Gastroesophageal sphincter (tissue), 4 donors: ENCODE data around the gene CADPS2. TPM values are rescaled to one million over a fixed set of nuclear protein-coding genes. Genes with fewer than 3 reads are reported as not detected.
"Not testable (repeated sequence)": the region's sequence is repeated elsewhere in the genome, so short reads cannot be mapped to it uniquely, and the experiment has no call there.

Experiments
- ATAC-seq: fragments of 150-250 bp; one replicate; pipeline ENCODE4 v1.9.1; 2016; ENCODE audit warnings: mild to moderate bottlenecking, moderate library complexity
- H3K27ac ChIP-seq, 4 donors: fragments of 200-600 bp; sonication (generic) in 3 of 4; 1 replicate in 3 of 4; 2 replicates in 1 of 4; pipeline ENCODE4 v1.5.1; 2016 to 2019
- H3K27me3 ChIP-seq: fragments of 200-600 bp; sonication (generic); one replicate; pipeline ENCODE4 v1.5.1; 2019
- H3K36me3 ChIP-seq, 2 donors: fragments of 200-600 bp; sonication (generic); one replicate each; pipeline ENCODE4 v1.5.1; 2019; ENCODE audit warnings: control low read depth in 1 of 2
- H3K4me1 ChIP-seq, 3 donors: fragments of 200-600 bp; sonication (generic); 1 replicate in 2 of 3; 2 replicates in 1 of 3; pipeline ENCODE4 v1.5.1; 2016 to 2019; ENCODE audit warnings: control low read depth in 2 of 3
- H3K4me3 ChIP-seq, 2 donors: fragments of 200-600 bp; sonication (generic); one replicate each; pipeline ENCODE4 v1.5.1; 2019; ENCODE audit warnings: mild to moderate bottlenecking in 1 of 2, moderate library complexity in 1 of 2
- H3K9me3 ChIP-seq, 3 donors: fragments of 200-600 bp; sonication (generic); one replicate each; pipeline ENCODE4 v1.5.1; 2017 to 2019; ENCODE audit warnings: control low read depth in 2 of 3
- EP300 ChIP-seq: sonication (generic); formaldehyde crosslinking; IDR thresholded peaks from one replicate; pipeline ENCODE4 v1.6.1; 2017; ENCODE audit warnings: antibody characterized with exemption, mild to moderate bottlenecking
- POLR2A ChIP-seq, 2 donors: fragments of 450-650 bp; IDR thresholded peaks; one replicate each; pipeline ENCODE4 v1.6.1; 2017; ENCODE audit warnings: antibody characterized with exemption in 2 of 2, mild to moderate bottlenecking in 2 of 2, moderate library complexity in 1 of 2
- POLR2AphosphoS5 ChIP-seq: sonication (generic); formaldehyde crosslinking; IDR thresholded peaks from one replicate; pipeline ENCODE4 v1.6.1; 2017; ENCODE audit warnings: antibody characterized with exemption
- WGBS, 2 donors: methylation state at CpG; one replicate each; pipeline ENCODE4 v1.1.5; 2018; ENCODE audit warnings: low coverage in 1 of 2; 5-methylcytosine and 5-hydroxymethylcytosine counted together
- total RNA-seq, 4 donors: library from RNA; depleted of rRNA; stranded (reverse); fragments of >200 nt; gene quantifications; one replicate each; pipeline ENCODE4 v1.1.0, GENCODE V29; 2016
- TF ChIP-seq, protein P1 (sequence below), 4 experiments: fragments of 200-600 bp in 2 of 4; fragments of 450-650 bp in 2 of 4; sonication (generic) in 1 of 4; IDR thresholded peaks; one replicate each; pipeline ENCODE4 v1.5.1; 2017 to 2019; ENCODE audit warnings: antibody characterized with exemption in 4 of 4, mild to moderate bottlenecking in 2 of 4, moderate library complexity in 2 of 4

The CADPS2 gene
- total RNA-seq, 4 donors from 2014 or later = 20.3 to 205 (median 138) TPM

DNA sequence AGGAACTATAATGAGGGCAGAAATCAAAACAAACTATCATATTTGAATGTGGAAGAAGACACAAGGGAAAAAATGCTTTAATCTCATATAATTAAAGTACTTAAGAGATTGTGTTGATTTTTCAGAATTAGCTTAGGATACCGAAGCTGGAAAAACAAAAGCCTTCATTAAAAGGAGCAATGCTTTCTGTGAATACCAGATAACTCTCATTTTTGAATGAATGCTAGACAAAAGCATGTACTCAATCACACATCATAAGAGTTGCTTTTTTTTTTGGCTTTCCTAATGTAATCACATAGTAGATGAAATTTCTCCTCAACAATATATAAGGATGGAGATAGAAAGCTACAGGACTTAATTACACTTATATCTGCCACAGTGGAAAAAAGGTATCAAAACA is 43.3 kb downstream of the CADPS2 start:
- Histone ChIP-seq H3K27ac (no peak overlapping the region), H3K27me3 (no peaks in the 10 kb centered on the region), H3K4me1 (no peaks in the 10 kb centered on the region), H3K36me3 (no peaks in the 10 kb centered on the region), H3K9me3 (no peaks in the 10 kb centered on the region), H3K4me3 (no peak overlapping the region)
- no peak for ATAC-seq
- TF ChIP-seq, protein P1, sequence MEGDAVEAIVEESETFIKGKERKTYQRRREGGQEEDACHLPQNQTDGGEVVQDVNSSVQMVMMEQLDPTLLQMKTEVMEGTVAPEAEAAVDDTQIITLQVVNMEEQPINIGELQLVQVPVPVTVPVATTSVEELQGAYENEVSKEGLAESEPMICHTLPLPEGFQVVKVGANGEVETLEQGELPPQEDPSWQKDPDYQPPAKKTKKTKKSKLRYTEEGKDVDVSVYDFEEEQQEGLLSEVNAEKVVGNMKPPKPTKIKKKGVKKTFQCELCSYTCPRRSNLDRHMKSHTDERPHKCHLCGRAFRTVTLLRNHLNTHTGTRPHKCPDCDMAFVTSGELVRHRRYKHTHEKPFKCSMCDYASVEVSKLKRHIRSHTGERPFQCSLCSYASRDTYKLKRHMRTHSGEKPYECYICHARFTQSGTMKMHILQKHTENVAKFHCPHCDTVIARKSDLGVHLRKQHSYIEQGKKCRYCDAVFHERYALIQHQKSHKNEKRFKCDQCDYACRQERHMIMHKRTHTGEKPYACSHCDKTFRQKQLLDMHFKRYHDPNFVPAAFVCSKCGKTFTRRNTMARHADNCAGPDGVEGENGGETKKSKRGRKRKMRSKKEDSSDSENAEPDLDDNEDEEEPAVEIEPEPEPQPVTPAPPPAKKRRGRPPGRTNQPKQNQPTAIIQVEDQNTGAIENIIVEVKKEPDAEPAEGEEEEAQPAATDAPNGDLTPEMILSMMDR (IDR thresholded peaks at IDR 0.05) = no peak
- TF ChIP-seq POLR2A (IDR thresholded peaks at IDR 0.05) (no peak), EP300 (no peak), POLR2AphosphoS5 (no peak)
- WGBS, 2 donors = 64 to 71% methylated on average over 1 of the region's 1 CpG

DNA sequence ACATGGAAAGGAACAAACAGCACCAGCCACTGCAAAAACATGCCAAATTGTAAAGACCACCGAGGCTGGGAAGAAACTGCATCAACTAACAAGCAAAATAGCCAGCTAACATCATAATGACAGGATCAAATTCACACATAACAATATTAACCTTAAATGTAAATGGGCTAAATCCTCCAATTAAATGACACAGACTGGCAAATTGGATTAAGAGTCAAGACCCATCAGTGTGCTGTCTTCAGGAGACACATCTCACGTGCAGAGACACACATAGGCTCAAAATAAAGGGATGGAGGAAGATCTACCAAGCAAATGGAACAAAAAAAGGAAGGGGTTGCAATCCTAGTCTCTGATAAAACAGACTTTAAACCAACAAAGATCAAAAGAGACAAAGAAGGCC is 50.0 kb downstream of the CADPS2 start:
- not testable (repeated sequence) for H3K9me3 ChIP-seq, ATAC-seq, H3K27me3 ChIP-seq, H3K4me1 ChIP-seq, H3K27ac ChIP-seq, H3K4me3 ChIP-seq, H3K36me3 ChIP-seq
- 87 to 100% methylated on average over 1 to 2 of the region's 2 CpGs for WGBS, 2 donors

DNA sequence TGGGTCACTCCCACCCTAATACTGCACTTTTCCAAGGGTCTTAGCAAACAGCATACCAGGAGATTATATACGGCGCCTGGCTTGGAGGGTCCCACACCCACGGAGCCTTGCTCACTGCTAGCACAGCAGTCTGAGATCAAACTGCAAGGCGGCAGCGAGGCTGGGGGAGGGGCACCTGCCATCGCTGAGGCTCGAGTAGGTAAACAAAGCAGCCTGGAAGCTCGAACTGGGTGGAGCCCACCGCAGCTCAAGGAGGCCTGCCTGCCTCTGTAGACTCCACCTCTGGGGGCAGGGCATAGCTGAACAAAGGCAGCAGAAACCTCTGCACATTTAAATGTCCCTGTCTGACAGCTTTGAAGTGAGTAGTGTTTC is 51.7 kb downstream of the CADPS2 start:
- H3K36me3 ChIP-seq, H3K4me3 ChIP-seq: not testable (repeated sequence)
- no CpG with 5 or more reads among the region's 9 CpGs for WGBS, 2 donors

DNA sequence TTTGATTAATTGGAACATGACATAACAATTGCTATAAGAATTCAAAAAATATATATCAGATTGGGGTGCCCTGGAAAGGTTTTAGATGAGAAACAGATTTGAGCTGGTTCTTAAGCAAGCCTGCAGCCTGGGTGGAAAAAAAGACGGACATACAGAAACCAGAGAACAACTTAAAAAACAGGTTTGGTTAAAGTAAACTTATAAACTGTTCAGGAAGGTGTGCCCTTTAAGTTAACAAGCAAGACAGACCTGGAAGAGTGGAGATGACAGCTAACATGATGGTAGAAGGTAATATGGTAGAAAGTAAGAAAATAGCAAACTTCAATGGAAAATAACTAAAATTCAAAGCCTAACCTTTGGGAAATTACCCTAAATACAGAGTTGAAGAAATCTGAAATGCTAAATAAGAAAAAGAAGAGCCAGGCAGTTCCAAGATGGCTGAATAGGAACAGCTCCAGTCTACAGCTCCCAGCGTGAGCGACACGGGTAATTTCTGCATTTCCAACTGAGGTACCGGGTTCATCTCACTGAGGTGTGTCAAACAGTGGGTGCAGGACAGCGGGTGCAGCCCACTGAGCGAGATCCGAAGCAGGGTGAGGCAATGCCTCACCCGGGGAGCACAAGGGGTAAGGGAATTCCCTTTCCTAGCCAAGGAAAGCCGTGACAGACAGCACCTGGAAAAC is 52.2 kb downstream of the CADPS2 start:
- no peak overlapping the region for H3K27ac ChIP-seq
- no peaks in the 10 kb centered on the region for H3K4me1 ChIP-seq
- no peak for ATAC-seq
- TF ChIP-seq POLR2A (IDR thresholded peaks at IDR 0.05) = no peak
- TF ChIP-seq EP300 = no peak
- no peak for TF ChIP-seq POLR2AphosphoS5
- TF ChIP-seq, protein P1 (IDR thresholded peaks at IDR 0.05) = no peak
- H3K27me3 ChIP-seq = no peaks in the 10 kb centered on the region
- WGBS, 2 donors = 92 to 93% methylated on average over 6 to 10 of the region's 10 CpGs
- no peaks in the 10 kb centered on the region for H3K36me3 ChIP-seq
- no peak overlapping the region for H3K4me3 ChIP-seq
- no peaks in the 10 kb centered on the region for H3K9me3 ChIP-seq

More for the DNA sequence above, 51.7 kb downstream of the CADPS2 start:
- H3K9me3 ChIP-seq, H3K27me3 ChIP-seq, H3K4me1 ChIP-seq, ATAC-seq, H3K27ac ChIP-seq: not testable (repeated sequence)

DNA sequence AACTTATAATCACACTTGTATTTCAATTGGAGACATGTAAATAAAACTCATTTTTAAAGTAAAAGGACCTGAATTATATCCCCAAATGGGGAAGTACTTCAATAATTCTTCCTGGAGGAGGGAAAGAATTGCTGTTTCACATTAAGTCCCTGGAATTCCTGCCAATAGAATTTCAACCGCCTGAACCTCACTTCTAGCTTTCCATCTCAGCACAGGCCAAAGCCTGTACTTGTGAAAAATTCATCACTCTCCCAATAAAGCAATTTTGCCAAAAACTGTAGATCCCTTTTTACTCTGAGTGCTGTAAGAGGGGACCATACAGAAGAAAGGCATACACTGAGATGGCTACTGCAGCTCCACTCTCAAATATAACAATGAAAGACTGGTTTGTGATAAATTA is 54.8 kb downstream of the CADPS2 start:
- 59 to 88% methylated on average over 1 of the region's 1 CpG for WGBS, 2 donors
- no peaks in the 10 kb centered on the region for H3K27me3 ChIP-seq
- TF ChIP-seq, protein P1 (IDR thresholded peaks at IDR 0.05) = no peak
- no peak for TF ChIP-seq POLR2A (IDR thresholded peaks at IDR 0.05)
- TF ChIP-seq EP300 = no peak
- no peak for ATAC-seq
- H3K4me1 ChIP-seq = no peaks in the 10 kb centered on the region
- no peak overlapping the region for H3K27ac ChIP-seq
- no peak overlapping the region for H3K4me3 ChIP-seq
- H3K9me3 ChIP-seq = no peaks in the 10 kb centered on the region
- no peaks in the 10 kb centered on the region for H3K36me3 ChIP-seq

DNA sequence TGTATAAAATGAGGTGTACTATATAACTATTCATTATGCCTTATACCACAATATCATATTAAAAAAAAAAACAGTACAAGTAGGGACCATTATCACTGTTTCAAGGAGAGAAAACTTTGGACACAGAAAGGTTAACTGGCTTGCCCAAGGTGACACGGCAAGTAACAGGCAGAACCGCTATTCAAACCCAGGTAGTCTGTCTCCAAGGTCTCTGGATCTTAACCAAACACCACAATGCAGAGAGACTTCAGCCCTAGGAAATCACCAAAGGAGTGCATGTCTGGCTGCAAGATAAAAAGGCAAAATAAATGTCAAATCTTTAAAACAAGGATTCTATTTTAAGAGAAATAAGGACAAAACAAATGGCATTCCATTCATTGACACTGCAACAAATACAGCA is 56.3 kb downstream of the CADPS2 start:
- WGBS, 2 donors = 36 to 50% methylated on average over 2 of the region's 2 CpGs
- no peaks in the 10 kb centered on the region for H3K36me3 ChIP-seq
- no peak for ATAC-seq
- H3K4me1 ChIP-seq = no peaks in the 10 kb centered on the region
- H3K27me3 ChIP-seq = no peaks in the 10 kb centered on the region
- H3K4me3 ChIP-seq = no peak overlapping the region
- no peaks in the 10 kb centered on the region for H3K9me3 ChIP-seq
- no peak overlapping the region for H3K27ac ChIP-seq
- TF ChIP-seq, protein P1 (IDR thresholded peaks at IDR 0.05) = no peak
- TF ChIP-seq POLR2AphosphoS5 = no peak
- TF ChIP-seq EP300 = no peak
- TF ChIP-seq POLR2A (IDR thresholded peaks at IDR 0.05) = no peak
